Natural killer cell treated with Interleukin-12 subunit alpha and Interleukin-12 subunit beta and Interleukin-15 and Interleukin-18, amount 100 ng/mL, for 72 hours (primary cell): ENCODE data around the gene BCAS3. TPM values are rescaled to one million over a fixed set of nuclear protein-coding genes. Genes with fewer than 3 reads are reported as not detected.

Experiments
- ATAC-seq, 2 donors: fragments of 150-1000 bp; cut with Tn5 transposase in 1 of 2; sonication (Bioruptor Pico), chemical (Tn5 transposase) in 1 of 2; 2 replicates each; pipeline ENCODE4 v1.10.0; 2021
- DNase-seq: peaks from one replicate; pipeline ENCODE4 v3.0.0; 2022; ENCODE audit warnings: low spot score
- H3K27ac Mint-ChIP-seq, 2 donors: 1 replicate in 1 of 2; 2 replicates in 1 of 2; pipeline ENCODE4 v1.8.0; 2022; ENCODE audit warnings: mixed read lengths in 2 of 2, mild to moderate bottlenecking in 1 of 2, moderate library complexity in 1 of 2
- H3K27me3 Mint-ChIP-seq, 2 donors: 1 replicate in 1 of 2; 2 replicates in 1 of 2; pipeline ENCODE4 v1.8.0; 2022; ENCODE audit warnings: mixed read lengths in 2 of 2
- H3K36me3 Mint-ChIP-seq: one replicate; pipeline ENCODE4 v1.8.0; 2022; ENCODE audit warnings: mixed read lengths
- H3K4me1 Mint-ChIP-seq, 2 donors: 1 replicate in 1 of 2; 2 replicates in 1 of 2; pipeline ENCODE4 v1.8.0; 2022; ENCODE audit warnings: low read depth in 2 of 2, mixed read lengths in 2 of 2, mild to moderate bottlenecking in 1 of 2
- H3K4me3 Mint-ChIP-seq: one replicate; pipeline ENCODE4 v1.8.0; 2022; ENCODE audit warnings: mixed read lengths
- H3K9me3 Mint-ChIP-seq: 2 replicates; pipeline ENCODE4 v1.8.0; 2022; ENCODE audit warnings: mixed read lengths
- total RNA-seq, 2 donors: library from RNA; stranded (reverse); gene quantifications; one replicate each; pipeline ENCODE4 v1.2.3, GENCODE V29; 2022

Gene BCAS3
- total RNA-seq, 2 donors from 2014 or later, result 19.5 to 26.4 TPM

DNA sequence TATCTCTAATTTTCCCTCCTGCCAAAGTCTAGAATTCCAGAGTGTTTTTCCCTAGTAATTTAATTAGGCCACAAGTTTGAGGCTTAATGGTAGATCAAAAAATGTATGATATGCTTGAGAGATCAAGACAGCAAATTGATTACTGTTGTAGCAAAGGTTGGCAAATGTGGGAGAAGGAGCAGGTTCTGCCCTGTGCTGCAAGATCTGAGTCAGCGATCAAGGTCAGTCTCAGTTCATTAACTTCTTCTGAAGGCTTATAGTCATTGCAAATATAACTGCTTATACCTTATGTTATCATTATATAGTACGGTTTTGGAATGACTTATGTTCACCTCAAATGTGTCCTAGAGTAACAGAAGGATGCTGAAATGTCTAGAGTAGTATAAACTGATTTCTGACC, 490.9 kb downstream of the BCAS3 start:
- Mint-ChIP-seq H3K36me3 (peaks cover 4% of the 10 kb centered on the region), H3K27me3 (no peaks in the 10 kb centered on the region), H3K27ac (no peak overlapping the region), H3K4me1 (no peaks in the 10 kb centered on the region), H3K4me3 (no peak overlapping the region), H3K9me3 (no peaks in the 10 kb centered on the region)
- no peak for DNase-seq
- peak in 1 of 2 donors; percentile 31 for ATAC-seq

DNA sequence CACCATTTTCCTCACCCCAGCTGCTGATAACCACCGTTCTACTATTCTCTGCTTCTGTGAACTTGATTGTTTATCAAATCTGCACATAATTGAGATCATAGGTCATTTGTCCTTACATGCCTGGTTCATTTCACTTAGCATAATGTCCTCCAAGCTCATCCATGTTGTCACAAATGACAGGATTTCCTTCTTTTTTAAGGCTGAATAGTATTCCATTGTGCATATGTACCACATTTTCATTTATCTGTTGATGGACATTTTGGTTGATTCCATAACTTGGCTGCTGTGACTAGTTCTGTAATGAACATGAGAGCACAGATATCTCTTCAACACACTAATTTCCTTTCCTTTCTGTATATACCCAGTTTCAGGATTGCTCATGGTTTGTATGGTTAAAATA, 496.7 kb downstream of the BCAS3 start:
- DNase-seq (no peak), ATAC-seq (peak in 1 of 2 donors; percentile 49)
- Mint-ChIP-seq H3K4me1 (peaks cover 6 to 15% of the 10 kb centered on the region in 2 donors), H3K9me3 (peaks cover 2% of the 10 kb centered on the region), H3K27me3 (no peaks in the 10 kb centered on the region), H3K36me3 (peaks cover 4% of the 10 kb centered on the region), H3K27ac (no peak overlapping the region), H3K4me3 (no peak overlapping the region)

DNA sequence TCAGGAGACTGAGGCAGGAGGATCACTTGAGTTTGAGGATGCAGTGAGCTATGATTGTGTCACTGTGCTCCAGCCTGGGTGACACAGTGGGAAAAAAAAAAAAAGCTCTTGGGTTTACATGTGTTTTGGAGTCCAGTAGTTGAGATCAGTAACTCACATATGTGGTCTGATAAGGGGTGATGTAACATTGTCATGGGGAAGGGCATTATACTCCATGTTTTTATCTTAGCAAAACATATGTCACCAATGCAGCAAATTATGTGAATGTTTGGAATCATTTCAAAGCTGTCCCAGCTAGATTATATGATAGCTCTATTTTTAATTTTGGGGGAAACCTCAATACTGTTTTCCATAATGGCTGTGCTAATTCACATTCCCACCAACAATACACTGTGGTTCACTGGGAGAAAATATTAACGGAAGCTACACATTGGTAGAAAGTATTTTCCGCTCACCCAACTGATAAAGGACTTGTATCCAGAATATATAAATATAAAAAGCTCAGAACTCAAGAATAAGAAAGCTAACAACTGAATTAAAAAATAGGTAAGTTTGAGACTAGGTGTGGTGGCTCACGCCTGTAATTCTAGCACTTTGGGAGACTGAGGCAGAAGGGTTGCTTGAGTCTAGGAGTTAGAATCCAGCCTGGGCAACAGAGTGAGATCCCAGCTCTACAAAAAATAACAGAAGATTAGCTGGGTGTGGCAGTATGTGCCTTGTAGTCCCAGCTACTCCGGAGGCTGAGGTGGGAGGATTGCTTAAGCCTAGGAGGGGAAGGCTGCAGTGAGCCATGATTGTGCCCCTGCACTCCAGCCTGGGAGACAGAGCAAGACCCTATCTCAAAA, 497.9 kb downstream of the BCAS3 start:
- ATAC-seq, result no peak
- peaks cover 2% of the 10 kb centered on the region for H3K9me3 Mint-ChIP-seq
- H3K4me1 Mint-ChIP-seq, result peaks cover 6 to 15% of the 10 kb centered on the region in 2 donors

DNA sequence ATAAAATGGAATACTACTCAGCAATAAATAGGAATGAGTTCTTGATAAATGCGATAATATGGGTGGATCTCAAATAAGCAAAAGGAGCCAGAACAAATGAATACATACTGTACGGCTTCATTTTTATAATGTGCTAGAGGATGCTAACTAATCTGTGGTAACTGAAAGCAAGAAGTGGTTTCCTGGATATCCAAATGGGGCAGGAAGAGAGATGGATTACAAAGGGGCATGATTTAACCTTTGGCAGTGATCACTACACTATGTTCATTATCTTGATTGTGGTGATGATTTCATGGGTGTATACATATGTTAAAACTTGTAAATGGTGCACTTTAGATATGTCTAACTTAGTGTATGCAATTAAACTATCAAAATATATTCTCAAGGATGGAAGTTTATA, 499.7 kb downstream of the BCAS3 start:
- Mint-ChIP-seq H3K4me1 (peaks cover 6 to 15% of the 10 kb centered on the region in 2 donors), H3K27me3 (no peaks in the 10 kb centered on the region)
- no peak for ATAC-seq

More for the DNA sequence above, 497.9 kb downstream of the BCAS3 start:
- no peak for DNase-seq
- Mint-ChIP-seq H3K27me3 (no peaks in the 10 kb centered on the region), H3K27ac (no peak overlapping the region), H3K4me3 (no peak overlapping the region), H3K36me3 (peaks cover 4% of the 10 kb centered on the region)

DNA sequence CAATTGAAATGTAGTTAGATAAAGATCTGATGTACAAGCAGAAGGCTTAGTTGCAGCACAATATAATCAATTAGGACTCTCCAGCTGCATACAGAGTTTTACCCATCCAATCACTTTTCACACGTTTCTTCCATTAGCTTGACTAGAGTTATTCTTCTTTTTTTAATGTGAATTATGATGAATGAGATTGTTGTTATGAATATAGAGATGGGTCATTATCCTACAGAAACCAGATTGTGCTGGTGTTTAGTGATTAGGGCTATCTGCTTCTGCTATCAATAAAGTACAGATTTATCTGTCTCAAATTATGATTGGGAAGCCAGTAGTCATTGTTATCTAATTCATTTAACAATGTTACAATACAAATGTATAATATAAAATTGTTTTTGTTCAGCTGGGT, 500.6 kb downstream of the BCAS3 start:
- ATAC-seq (no peak), DNase-seq (no peak)
- Mint-ChIP-seq H3K9me3 (peaks cover 2% of the 10 kb centered on the region), H3K4me1 (peaks cover 6 to 15% of the 10 kb centered on the region in 2 donors), H3K27me3 (no peaks in the 10 kb centered on the region), H3K27ac (peak overlapping the region in 1 of 2 donors; percentile 39), H3K36me3 (peaks cover 4% of the 10 kb centered on the region), H3K4me3 (no peak overlapping the region)

More for the DNA sequence above, 499.7 kb downstream of the BCAS3 start:
- peaks cover 2% of the 10 kb centered on the region for H3K9me3 Mint-ChIP-seq
- no peak for DNase-seq
- peaks cover 4% of the 10 kb centered on the region for H3K36me3 Mint-ChIP-seq
- H3K4me3 Mint-ChIP-seq, result no peak overlapping the region
- H3K27ac Mint-ChIP-seq, result no peak overlapping the region

DNA sequence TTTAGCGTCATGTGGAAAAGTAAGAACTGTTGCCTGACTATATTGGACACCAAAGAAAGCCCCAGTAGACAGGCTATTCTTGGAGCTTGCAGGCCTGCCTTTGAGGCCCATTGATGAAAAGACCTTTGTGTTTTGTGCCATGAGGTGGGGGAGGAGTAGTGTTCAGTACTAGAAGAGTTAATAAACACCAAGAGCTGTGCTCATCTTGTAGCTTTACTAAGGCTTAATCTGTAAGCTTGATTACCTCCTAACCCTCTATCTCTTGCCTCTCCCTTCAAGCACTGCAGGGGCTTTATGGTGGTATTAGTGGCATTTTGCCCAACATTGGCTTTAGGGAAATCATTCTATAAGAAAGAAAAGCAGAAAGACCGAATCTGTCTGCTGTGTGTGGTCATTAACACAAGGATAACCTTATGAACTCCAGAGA, 501.7 kb downstream of the BCAS3 start:
- no peak overlapping the region for H3K4me3 Mint-ChIP-seq
- no peaks in the 10 kb centered on the region for H3K27me3 Mint-ChIP-seq
- H3K36me3 Mint-ChIP-seq, result peaks cover 1% of the 10 kb centered on the region
- no peak for ATAC-seq
- no peak for DNase-seq
- H3K4me1 Mint-ChIP-seq, result peaks cover 3 to 11% of the 10 kb centered on the region in 2 donors
- no peaks in the 10 kb centered on the region for H3K9me3 Mint-ChIP-seq
- no peak overlapping the region for H3K27ac Mint-ChIP-seq

DNA sequence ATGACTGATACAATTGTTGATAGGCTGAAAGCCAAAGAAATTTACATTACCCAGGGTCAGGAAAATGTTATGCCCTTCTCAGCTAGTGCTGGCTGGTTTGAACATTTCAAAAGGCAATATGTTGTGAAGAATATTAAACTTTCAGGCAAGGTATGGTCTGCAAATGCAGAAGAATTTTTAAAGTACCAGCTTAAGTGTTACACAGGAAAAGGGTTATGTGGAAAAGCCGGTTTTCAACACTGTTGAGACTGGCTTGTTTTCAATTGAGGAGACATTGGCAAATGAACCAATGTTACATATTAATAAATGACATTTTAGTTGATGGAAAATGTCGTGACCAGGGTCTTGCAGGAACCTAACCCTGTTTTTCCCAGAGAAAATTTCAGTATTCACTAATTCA, 506.1 kb downstream of the BCAS3 start:
- no peak for ATAC-seq
- Mint-ChIP-seq H3K4me1 (no peaks in the 10 kb centered on the region), H3K36me3 (no peaks in the 10 kb centered on the region), H3K27me3 (no peaks in the 10 kb centered on the region), H3K27ac (no peak overlapping the region), H3K4me3 (no peak overlapping the region), H3K9me3 (no peaks in the 10 kb centered on the region)
- DNase-seq, result no peak

DNA sequence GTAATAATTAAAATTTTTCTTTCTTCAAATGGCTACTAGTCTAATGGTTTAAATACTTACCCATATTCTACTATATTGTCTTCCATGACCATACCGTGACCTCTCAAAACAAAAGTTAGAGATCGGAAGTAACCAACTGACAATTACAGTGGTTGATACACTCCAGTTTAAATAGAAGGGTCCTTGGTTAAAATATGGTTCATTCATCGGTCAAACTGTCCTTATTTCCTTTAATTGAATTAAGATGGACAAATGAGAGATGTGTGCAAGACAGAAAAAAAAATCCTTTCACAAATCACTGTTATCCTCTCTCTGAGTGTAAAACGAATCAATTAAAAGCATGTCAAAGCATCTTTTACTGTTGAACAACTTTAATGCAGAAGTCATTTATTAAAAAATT, 507.7 kb downstream of the BCAS3 start:
- Mint-ChIP-seq H3K27me3 (no peaks in the 10 kb centered on the region), H3K4me1 (peaks cover 4 to 12% of the 10 kb centered on the region in 2 donors), H3K27ac (no peak overlapping the region), H3K9me3 (no peaks in the 10 kb centered on the region), H3K36me3 (no peaks in the 10 kb centered on the region), H3K4me3 (no peak overlapping the region)
- DNase-seq (no peak), ATAC-seq (no peak)

DNA sequence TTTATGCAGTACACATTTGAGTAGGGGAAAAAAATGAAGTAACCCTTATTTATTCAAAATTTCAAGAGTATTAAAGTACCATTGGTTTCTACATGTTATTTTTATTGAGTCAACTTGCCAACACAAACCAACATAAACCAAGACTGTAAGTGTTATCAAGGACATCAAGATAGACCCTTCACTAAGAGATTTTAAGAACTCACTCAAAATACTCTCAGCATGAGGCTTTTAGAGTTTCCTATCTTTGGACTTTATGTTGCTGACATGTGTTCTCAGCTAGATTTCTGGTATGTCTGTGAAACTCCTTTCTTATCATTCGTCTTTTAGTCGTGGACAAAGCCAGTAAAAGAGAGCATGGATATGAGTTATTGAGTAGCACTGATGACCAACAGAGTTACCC, 509.4 kb downstream of the BCAS3 start:
- peaks cover 4 to 12% of the 10 kb centered on the region in 2 donors for H3K4me1 Mint-ChIP-seq
- no peaks in the 10 kb centered on the region for H3K9me3 Mint-ChIP-seq
- no peaks in the 10 kb centered on the region for H3K36me3 Mint-ChIP-seq
- H3K27ac Mint-ChIP-seq, result no peak overlapping the region
- H3K27me3 Mint-ChIP-seq, result no peaks in the 10 kb centered on the region
- DNase-seq (no peak), ATAC-seq (no peak)
- no peak overlapping the region for H3K4me3 Mint-ChIP-seq

DNA sequence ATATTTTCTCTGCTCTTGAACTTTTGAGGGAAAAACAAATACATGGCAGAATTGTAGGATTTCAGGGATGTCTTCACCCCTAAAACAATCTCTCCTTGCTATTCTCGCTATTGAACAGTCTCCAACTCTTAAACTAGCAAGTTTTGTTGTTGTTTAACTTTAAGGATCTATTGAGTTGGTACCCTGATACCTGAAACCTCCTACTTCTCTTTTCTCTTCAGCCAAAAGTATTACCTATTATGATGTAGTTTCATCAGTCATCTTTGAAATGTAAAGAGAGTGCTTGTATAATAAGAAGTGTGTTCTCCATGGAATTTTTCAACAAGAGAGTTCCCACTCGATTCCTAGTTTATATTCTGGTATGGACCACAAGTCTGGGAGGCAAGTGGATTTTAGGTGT, 510.4 kb downstream of the BCAS3 start:
- no peaks in the 10 kb centered on the region for H3K36me3 Mint-ChIP-seq
- no peak overlapping the region for H3K4me3 Mint-ChIP-seq
- no peak for DNase-seq
- no peaks in the 10 kb centered on the region for H3K9me3 Mint-ChIP-seq
- no peaks in the 10 kb centered on the region for H3K27me3 Mint-ChIP-seq
- no peak for ATAC-seq
- H3K4me1 Mint-ChIP-seq, result peaks cover 4 to 12% of the 10 kb centered on the region in 2 donors
- no peak overlapping the region for H3K27ac Mint-ChIP-seq

DNA sequence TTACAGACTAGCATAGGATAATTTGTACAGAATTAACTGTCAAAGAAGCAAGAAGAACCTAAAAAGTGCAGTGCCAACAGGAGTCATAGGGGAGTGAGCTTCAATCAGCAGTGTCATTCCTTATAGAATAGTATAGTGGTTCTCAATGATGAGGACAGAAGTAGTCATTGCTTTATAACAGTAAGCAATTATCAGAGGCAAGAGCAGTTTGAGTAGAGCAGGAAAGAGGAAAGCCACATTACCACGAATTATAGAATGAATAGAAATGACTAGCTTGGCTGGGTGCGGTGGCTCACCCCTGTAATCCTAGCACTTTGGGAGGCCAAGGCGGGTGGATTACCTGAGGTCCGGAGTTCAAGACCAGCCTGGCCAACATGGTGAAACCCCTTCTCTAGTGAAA, 512.3 kb downstream of the BCAS3 start:
- H3K27me3 Mint-ChIP-seq, result no peaks in the 10 kb centered on the region
- DNase-seq (no peak), ATAC-seq (no peak)
- no peak overlapping the region for H3K27ac Mint-ChIP-seq
- no peaks in the 10 kb centered on the region for H3K36me3 Mint-ChIP-seq
- H3K9me3 Mint-ChIP-seq, result no peaks in the 10 kb centered on the region
- peaks cover 4 to 12% of the 10 kb centered on the region in 2 donors for H3K4me1 Mint-ChIP-seq
- H3K4me3 Mint-ChIP-seq, result no peak overlapping the region

DNA sequence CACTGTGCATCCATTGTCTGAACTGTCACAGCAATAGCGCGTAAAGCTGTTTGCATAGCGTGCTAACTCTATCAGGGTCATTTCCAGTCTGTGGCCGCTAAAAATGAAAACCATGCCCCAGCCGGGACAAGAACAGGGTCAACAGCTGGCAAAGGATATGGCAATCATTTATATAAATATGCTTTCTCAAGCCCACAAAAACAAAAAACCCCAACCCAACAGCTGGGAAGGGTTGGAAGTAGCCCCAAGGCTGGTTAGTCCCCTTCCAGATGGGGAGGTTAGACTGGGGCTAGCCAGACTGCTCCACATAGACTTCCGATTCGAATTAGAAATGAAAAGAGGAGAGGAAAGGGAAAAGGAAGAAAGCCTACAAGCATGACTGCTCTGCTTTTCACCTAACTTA, 518.7 kb downstream of the BCAS3 start:
- DNase-seq (no peak), ATAC-seq (no peak)
- H3K27ac Mint-ChIP-seq, result no peak overlapping the region
- H3K4me3 Mint-ChIP-seq, result no peak overlapping the region
- no peaks in the 10 kb centered on the region for H3K27me3 Mint-ChIP-seq
- peaks cover 0 to 2% of the 10 kb centered on the region in 2 donors for H3K4me1 Mint-ChIP-seq
- H3K36me3 Mint-ChIP-seq, result no peaks in the 10 kb centered on the region
- no peaks in the 10 kb centered on the region for H3K9me3 Mint-ChIP-seq

DNA sequence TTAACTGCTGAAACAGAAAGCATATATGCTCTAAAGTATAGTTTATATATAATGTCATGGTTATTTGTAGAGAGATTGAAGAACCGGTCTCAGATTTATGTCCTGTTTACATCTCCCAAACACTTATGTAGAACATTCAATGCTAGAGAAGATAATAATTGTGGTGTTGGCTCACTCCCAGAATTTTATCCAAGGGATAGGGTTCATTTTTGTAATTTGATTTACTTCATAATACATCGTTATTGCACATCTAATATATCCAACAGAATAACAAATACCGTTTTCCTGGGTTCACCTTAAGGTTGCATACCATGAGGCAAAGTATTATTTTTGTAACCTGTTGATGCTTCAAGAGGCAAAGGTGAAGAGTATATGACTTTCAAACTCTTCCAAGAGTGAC, 519.1 kb downstream of the BCAS3 start:
- Mint-ChIP-seq H3K9me3 (no peaks in the 10 kb centered on the region), H3K36me3 (no peaks in the 10 kb centered on the region), H3K4me1 (peaks cover 0 to 4% of the 10 kb centered on the region in 2 donors), H3K27ac (no peak overlapping the region), H3K27me3 (no peaks in the 10 kb centered on the region), H3K4me3 (no peak overlapping the region)
- DNase-seq (no peak), ATAC-seq (no peak)

DNA sequence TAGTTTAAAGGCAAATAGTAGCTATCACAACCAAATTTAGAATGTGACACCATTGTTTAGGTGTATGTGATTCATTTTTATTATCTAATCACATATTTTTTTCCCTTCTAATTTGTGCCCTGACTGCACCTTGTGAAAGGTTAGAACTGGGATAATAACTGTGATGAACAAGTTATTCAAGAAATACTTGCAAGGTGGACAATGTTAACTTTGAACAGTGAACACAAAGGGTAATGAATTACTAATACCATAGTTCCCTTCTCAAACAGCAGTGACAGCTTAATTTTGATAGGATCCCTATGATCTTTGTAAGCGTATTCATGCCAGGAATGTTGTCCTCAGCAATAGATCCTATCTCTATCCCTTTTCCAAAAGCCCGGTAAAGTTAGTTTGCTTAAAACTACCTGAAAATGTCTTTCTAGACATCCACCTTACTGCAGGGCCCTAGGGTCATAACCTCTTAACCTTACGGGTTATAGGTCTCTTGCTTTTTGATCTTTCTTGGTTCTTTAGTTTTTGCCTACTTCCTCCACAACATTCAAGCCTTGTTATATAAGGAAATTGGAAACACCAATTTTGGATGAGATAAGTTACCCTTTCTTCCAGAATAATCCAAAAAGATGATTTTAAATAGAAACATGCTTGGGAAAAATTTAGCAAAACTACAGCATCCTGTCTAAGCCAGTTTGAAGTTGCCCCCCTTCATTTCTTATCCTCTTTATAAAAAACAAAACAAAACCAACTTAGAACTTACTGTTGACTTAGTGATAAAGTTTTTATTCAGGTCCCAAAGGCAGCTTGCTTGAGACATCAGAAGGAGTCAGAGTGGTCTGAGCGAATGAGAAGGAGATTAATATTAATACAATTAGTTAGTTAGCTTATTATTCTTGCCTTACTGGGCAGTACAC, 522.0 kb downstream of the BCAS3 start:
- Mint-ChIP-seq H3K27ac (no peak overlapping the region), H3K9me3 (no peaks in the 10 kb centered on the region), H3K4me3 (no peak overlapping the region), H3K27me3 (no peaks in the 10 kb centered on the region), H3K36me3 (no peaks in the 10 kb centered on the region), H3K4me1 (peaks cover 0 to 4% of the 10 kb centered on the region in 2 donors)
- ATAC-seq (no peak), DNase-seq (no peak)
